GM19395 (cell line): ENCODE measurements around the gene MYH11.
"Not testable (repeated sequence)": the region's sequence is repeated elsewhere in the genome, so short reads cannot be mapped to it uniquely, and the experiment has no call there.

Source experiments
- ATAC-seq: cut with Tn5 transposase; IDR thresholded peaks from one replicate; pipeline ENCODE4 v1.9.1; 2021; ENCODE audit warnings: mild to moderate bottlenecking, moderate library complexity; ENCODE audit not compliant: unreplicated experiment

MYH11 gene

DNA sequence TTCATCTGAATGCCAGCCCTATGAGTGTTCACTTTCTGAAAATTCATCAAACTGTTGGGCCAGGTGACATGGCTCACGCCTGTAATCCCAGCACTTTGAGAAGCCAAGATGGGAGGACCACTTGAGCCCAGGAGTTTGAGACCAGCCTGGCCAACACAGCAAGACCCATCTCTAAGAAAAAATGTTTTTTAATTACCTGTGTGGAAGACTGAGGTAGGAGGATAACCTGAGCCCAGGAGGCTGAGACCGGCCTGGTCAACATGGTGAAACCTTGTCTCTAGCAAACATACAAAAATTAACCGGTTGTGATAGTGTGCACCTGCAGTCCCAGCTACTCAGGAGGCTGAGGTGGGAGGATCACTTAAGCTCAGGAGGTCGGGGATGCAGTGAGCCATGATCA is 10.3 kb downstream of the MYH11 start:
- no peak for ATAC-seq

DNA sequence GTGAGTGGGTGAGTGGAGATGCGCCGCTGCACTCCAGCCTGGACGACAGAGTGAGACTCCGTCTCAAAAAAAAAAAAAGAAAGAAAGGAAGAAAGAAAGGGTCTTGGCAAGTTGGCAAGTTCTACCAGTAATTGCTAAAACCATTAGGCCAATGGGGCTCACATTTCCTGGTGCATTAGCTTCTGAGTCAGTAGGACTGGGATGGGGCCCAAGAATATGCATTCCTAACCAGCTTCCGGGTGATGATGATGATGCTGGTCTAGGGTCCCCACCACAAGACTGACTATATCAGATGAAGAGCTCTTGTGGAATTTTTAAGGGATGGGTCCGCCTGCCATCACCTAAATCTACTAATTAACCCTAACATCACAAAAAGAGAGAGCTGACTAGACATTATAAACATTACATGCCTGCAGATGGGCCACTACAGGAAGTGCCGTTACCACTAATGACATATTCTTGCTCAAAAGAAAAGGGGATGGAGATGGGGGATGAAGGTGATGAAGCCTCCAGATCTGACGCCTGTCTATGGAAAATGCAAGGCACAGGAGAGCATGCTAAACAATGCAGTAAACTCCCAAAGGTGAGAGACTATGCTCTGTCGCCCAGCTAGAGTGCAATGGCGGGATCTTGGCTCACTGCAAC is 13.1 kb downstream of the MYH11 start:
- ATAC-seq, result no peak

DNA sequence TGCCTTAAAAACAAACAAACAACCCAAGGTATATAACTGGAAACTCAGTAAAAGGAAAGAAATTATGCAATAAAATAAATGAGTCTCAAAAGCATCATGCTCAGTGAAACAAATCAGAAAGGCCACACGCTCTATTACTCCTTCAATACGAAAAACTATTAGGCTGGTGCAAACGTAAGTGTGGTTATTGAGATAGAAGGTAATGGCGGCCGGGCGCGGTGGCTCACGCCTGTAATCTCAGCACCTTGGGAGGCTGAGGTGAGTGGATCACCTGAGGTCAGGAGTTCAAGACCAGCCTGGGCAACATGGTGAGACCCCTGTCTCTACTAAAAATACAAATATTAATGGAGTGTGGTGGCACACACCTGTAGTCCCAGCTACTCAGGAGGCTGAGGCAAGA is 17.6 kb downstream of the MYH11 start:
- ATAC-seq, result not testable (repeated sequence)

DNA sequence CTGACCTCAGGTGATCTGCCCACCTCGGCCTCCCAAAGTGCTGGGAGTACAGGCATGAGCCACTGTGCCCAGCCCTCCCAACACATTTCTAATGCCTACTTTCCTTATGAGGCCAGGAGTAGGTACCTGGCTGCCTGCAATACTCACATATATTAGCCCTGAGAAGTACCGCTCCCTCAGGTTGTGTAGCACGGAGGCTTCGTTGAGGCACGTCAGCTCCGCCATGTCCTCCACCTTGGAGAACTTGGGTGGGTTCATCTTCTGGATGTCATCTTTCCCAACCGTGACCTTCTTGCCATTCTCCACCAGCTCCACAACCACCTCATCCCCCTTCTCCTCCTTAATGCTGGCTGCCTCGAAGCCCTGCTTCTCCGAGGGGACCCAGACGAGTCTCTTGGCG is 19.1 kb downstream of the MYH11 start:
- ATAC-seq, result no peak

DNA sequence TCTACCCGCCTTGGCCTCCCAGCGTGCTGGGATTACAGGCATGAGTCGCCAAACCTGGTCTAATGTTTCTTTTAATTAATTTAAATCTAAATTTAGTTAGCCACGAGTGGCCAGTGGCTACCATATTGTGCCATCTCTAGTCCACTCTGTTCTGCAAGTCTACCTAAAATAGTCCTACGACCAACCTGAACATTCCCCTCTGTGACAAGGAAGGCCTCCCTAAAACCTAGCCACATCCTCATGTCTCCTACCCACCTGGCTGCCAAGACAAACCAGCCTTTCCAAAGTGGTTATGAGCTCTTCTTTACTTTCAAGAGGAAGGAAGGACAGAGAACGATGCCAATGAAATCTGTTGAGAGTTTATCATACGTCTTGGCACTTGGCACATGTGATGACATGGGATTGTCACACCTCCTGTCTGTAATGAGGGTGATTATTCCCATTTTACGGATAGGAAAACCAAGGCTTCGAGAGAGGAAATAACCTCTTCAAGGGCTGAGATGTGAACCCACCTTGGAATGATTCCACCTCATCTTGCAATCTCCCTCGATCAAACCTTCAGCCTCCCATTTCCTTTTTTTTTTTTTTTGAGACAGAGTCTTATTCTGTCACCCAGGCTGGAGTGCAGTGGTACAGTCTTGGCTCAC is 19.7 kb downstream of the MYH11 start:
- no peak for ATAC-seq

DNA sequence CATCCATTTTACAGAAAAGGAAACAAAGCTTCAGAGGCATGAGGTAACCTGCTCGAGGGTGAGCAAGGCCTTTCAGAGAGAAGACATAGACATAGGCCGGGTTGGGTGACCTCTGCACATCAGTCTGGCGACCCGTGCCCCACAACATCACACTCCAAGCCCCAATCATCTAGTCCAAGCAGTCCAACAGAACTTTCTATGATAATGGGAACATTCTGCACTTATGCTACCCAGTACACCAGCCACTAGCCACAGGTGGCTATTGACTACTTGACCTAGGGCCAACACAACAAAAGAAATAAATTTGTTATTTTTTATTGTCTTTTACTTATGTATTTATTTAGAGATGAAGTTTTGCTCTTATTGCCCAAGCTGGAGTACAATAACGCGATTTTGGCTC is 20.8 kb downstream of the MYH11 start:
- no peak for ATAC-seq

DNA sequence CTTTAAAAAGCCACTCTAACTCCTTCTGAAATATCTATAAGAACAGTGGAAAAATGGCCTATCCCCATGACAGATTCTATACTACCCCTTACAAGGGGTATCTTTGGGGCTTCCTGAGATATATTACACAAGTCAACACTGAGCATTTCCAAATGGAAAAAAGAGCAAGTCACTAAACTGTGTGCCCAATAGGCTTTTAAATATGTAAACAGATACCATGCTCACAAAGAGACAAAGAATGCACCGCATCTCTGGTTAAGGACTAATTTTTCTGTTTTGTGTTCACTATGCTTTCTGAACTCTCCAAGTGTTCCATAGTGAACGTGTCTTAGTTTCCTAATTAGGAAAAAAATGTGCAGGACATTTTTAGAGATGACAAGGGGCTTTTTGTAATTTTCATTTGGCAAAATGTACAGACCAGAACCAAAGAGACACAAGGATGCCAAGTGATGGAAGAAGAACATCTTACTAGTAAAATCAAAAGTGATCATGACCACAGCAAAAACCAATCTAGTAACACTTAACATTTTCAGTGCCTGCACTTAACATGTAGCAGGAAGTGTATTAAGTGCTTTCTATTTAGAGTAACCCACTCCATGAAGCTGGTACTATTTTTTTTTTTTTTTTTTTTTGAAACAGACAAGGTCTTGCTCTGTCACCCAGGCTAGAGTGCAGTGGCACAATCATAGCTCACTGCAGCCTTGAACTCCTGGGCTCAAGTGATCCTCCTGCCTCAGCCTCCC is 21.5 kb downstream of the MYH11 start:
- no peak for ATAC-seq

DNA sequence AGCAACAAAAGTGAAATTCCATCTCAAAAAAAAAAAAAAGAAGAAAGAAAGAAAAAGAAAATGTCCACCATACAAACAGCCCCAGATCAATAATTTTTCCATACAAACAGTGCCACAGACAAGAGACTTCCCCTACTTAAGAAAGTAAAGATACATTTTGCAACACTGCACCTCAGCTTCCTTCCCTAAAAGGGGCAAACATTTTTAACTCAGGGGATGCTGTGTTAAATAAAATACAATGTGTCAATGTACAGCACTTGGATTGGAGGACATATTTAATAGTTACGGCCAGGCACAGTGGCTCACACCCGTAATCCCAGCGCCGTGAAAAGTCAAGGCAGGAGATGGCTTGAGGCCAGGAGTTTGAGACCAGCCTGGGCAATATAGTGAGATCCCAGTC is 22.3 kb downstream of the MYH11 start:
- ATAC-seq, result no peak

DNA sequence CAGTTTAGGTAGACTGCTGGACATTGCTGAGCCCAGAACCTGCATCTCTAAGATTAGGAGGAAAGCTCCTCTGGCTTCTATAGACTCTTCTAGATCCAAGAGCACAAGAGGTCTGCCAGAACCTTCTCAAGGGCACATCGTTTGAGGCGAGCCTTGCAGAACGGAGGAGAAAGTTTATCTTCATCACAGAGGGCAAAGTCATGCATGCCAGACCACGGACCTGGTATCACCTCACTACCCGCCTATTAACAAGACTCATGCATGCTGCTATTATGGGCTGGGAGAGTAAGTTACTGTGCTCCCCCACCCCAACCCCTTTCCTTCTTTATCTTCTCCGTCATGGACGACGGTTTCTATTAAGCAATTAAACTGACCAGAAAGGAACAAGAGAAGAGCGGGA is 23.3 kb downstream of the MYH11 start:
- no peak for ATAC-seq

DNA sequence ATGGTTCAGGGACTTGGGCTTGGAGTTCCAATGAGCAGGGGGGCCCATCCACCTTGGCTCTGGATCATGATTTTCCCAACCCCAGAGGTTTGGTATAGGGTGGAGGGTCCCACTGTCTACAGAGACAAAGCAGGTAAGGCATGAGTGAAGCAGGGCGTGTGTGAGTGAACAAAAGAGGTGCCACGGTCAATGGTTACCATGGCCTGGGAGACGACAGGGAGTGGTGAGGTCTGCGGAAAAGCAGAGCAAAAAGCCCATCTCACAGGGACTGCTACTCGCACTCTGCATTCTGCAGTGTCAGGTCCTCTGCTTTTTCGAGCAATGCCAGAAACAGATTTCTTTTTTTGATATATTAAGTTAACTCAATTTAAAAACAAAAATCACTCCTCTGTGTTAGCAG is 24.6 kb downstream of the MYH11 start:
- no peak for ATAC-seq

DNA sequence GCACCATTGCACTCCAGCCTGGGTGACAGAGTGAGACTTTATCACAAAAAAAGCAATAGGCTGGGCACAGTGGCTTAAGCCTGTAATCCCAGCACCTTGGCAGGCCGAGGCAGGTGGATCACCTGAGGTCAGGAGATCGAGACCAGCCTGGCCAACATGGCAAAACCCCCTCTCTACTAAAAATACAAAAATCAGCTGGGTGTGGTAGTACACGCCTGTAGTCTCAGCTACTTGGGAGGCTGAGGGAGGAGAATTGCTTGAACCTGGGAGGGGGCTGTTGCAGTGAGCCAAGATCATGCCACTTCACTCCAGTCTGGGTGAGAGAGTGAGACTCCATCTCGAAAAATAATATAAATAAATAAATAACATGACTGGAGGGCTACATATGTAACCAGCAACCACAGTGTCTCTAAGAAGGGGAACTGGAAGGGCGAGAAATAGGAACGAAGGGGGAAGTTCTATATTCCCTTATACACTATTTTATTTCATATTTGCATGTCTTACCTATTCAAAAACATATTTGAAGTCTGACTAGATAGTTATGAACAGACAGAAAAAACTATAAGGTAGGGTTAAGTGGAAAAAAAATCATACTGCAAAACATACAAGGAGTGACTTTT is 25.9 kb downstream of the MYH11 start:
- no peak for ATAC-seq

DNA sequence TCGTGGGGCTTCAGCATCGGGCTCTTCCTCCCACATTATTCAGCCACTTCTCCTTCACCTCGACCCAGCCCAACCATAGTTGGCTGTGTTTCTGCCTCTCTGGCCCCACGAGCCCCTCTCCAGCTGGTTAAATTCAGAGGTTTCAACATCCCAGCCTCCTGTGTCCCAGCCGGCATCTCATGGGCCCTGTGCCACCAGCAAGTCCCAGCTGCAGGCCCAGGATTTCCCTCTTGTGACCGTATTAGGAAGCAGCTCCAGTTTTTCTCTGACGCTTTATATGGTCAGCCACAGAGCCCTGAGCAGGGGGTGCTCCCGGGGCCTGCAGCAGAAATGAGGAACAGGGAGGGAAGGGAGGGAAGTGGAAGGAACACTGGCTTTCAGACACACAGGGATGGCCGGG is 27.4 kb downstream of the MYH11 start:
- no peak for ATAC-seq

DNA sequence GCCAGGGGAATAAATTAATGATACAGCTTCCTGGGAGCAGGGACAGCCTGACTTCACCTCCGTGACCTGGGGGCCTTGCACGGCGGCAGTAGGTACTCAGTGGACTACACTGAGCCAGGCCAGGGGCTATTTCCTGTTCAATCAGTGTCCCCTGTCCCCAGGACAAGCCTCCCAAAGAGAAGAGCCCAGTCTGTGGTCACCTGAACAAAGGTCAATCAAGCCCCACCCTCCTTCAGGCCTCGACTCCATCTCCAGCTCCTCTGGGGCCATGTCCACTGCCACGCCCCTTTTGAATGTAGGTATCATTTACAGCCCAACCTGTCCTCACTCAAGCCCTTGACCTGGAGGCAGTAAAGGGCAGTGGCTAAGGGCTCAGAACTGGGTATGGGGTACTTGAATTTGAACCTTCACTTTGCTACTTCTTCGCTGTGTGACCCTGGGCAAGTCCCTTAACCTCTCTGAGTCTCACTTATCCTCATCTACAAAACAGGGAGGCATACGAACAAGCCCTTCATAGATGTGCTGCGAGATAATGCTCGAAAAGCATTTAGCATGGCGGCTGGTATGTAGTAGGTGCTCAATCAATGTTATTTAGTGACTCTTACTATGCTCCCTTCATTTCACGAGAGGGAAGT is 29.0 kb downstream of the MYH11 start:
- ATAC-seq, result no peak

DNA sequence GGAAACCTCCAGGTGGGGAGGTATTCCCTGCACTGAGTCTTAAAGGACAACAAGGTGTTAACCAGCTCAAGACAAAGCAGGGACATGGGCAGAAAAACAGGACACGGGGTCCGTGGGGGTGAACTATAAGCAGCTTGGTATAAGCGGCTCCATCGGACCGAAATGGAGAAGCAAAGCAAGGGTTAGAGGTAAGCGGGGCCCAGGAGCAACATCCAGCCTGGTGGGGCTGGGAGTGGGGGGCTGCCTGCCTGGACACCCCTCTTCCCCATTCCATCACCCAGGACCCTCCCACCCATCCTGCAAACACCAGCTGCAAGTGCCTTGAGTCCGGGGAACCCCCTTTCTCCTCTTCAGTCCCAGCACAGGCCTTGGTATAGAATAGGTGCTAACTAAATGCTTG is 29.5 kb downstream of the MYH11 start:
- ATAC-seq, result no peak

DNA sequence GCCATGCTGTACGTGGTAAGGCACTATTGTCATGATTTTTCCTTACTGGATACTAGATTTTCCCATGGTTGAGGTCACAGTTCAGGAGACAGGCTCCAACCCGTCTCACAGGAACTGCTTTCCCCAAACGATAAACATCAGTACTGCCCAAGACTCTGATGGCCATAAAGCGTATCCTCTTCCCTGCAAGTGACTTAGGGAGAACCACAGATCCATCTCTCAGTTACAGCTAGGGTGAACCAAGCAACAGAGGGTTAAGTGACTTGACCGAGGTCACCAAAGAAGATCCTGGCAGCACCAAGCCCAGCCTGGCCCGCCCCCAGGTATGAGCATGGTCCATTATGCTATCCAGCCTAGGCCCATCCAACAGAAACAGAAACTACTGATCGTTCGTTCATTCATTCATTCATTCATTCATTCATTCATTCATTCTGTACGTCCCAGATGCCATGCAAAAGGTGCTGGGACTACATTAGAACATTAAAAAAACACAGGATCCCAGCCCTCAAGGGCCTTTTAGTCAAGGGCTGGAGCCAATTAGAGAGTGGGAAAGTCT is 31.0 kb downstream of the MYH11 start:
- ATAC-seq, result no peak

DNA sequence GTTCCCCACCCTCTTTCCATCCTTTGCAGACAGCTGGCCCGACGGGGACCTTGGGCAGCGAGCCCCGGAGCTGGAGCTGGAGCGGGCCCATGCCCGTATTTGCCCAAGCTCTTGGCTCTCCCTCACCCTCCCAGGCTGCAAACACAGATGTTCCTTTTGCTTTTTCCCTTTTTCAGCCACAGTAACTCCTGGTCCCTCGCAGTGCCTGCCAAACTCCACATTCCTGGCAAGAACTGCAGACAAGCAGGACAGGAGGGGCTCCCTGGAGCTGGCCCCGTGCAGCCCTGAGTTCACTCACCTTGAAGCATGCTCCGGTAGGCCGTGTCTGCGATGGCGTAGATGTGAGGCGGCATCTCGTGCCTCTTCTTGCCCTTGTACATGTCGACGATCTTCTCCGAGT is 33.9 kb downstream of the MYH11 start:
- ATAC-seq, result no peak

DNA sequence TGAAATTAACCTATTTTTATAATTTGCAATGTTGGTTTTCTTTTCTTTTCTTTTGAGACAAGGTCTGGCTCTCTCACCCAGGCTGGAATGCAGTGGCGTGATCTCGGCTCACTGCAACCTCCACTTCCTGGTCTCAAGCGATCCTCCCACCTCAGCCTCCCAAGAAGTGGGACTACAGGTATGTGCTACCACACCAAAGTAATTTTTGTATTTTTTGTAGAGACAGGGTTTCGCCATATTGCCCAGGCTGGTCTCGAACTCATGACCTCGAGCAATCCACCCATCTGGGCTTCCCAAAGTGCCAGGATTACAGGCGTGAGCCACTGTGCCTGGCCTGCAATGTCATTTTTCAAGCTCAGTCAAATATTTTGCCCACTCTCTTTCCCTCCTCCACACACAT is 36.0 kb downstream of the MYH11 start:
- no peak for ATAC-seq

DNA sequence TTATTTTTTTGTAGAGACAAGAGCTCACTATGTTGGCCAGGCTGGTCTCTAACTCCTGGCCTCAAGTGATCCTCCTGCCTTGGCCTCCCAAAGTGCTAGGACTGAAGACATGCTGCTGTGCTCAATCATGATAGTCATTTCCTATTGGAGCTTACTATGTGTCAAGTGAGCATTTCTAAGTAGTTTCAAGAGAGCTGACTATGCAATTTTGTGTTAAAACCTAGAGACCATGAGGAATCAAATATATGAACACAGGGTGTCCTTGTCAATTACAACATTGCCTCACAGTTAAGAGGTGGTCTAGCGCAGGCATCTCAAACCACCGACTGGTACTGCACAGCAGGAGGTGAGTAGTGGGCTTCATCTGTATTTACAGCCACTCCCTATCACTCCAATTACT is 37.8 kb downstream of the MYH11 start:
- ATAC-seq, result no peak

DNA sequence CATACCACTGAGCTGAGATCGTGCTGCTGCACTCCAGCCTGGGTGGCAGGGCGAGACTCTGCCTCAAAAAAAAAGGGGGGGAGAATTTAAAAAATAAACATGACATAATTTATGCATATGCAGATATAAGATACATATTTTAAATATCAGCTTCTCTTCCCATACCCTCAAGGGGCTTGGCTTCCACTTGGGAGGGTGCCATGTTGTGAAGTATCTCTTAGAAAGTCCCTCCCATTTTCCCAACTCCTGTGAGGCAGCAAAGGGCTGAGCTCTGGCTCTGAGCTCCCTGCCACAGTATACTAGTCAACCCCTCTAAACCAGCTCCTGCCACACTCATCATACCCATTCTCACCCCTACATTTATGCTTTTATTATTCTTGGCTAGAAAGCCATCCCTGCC is 39.4 kb downstream of the MYH11 start:
- ATAC-seq, result no peak

DNA sequence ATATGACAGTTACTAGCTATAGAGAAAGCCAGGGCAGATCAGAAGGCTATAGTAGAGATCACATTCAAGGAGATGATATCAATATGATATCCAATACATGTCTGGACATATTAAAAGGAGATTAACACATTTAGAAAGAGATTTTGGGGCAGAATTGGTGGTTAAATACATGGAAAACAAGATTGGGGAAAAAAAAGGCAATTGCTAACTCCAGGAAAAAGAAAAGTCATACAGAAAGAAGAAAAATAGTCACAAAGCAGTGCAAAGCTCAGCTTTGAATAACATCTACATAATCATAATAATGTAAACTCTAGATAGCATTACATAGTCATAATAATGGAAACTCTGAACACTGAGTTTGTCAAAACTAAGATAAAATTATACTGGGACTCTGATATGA is 40.6 kb downstream of the MYH11 start:
- ATAC-seq, result no peak

DNA sequence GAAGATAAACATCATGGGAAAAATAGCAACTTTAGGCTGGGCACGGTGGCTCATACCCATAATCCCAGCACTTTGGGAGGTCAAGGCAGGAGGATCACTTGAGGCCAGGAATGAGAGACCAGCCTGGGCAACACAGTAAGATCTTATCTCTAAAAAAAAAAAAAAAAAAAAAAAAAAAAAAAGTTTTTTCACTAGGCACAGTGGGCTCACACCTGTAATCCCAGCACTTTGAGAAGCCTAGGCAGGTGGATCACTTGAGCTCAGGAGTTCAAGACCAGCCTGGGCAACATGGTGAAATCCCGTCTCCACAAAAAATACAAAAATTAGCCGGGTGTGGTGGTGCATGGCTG is 44.5 kb downstream of the MYH11 start:
- ATAC-seq, result not testable (repeated sequence)
